ENCODE results near the gene GDF15.
"Not testable (repeated sequence)": the region's sequence is repeated elsewhere in the genome, so short reads cannot be mapped to it uniquely, and the experiment has no call there.

GDF15 gene

GRCh38 chr19:18385675-18386542 lies at the start of gene GDF15:
TSS of gene GDF15 (plus strand) at chr19:18386158. CDS start at chr19:18386190, 32 bp downstream.
- no peak for DNase-seq

GRCh38 chr19:18338541-18338940 lies 47.4 kb upstream of the GDF15 start:
- no peak for DNase-seq

GRCh38 chr19:18339723-18340122 lies 46.2 kb upstream of the GDF15 start:
- no peak for DNase-seq

GRCh38 chr19:18340190-18340989 lies 45.6 kb upstream of the GDF15 start, which contains the start of gene PGPEP1:
TSS of gene PGPEP1 (plus strand) at chr19:18340598. CDS start at chr19:18340682, 84 bp downstream.
- no peak for DNase-seq

- no peak for DNase-seq
These were observed 44.7 kb upstream of the GDF15 start for GRCh38 chr19:18340990-18341868.

GRCh38 chr19:18342090-18342632 lies 43.8 kb upstream of the GDF15 start:
- DNase-seq, result no peak

- no peak for DNase-seq
These were observed 41.4 kb upstream of the GDF15 start for GRCh38 chr19:18344582-18344950.

GRCh38 chr19:18345296-18345695 lies 40.7 kb upstream of the GDF15 start:
- no peak for DNase-seq

GRCh38 chr19:18346091-18346490 lies 39.9 kb upstream of the GDF15 start:
- DNase-seq, result no peak

GRCh38 chr19:18348171-18348570 lies 37.8 kb upstream of the GDF15 start:
- no peak for DNase-seq

GRCh38 chr19:18348818-18349339 lies 37.1 kb upstream of the GDF15 start:
- not testable (repeated sequence) for DNase-seq

- DNase-seq, result peak; percentile 25
These were observed 36.3 kb upstream of the GDF15 start for GRCh38 chr19:18349524-18350128.

- DNase-seq, result no peak
These were observed 35.5 kb upstream of the GDF15 start for GRCh38 chr19:18350490-18350889.

- DNase-seq, result no peak
These were observed 34.4 kb upstream of the GDF15 start for GRCh38 chr19:18351544-18351943.

- no peak for DNase-seq
These were observed 32.5 kb upstream of the GDF15 start for GRCh38 chr19:18353378-18354005.

GRCh38 chr19:18354743-18355142 lies 31.2 kb upstream of the GDF15 start:
- not testable (repeated sequence) for DNase-seq

- no peak for DNase-seq
These were observed 28.9 kb upstream of the GDF15 start for GRCh38 chr19:18357041-18357440.

- no peak for DNase-seq
These were observed 24.3 kb upstream of the GDF15 start for GRCh38 chr19:18361646-18362045.

- no peak for DNase-seq
These were observed 22.9 kb upstream of the GDF15 start for GRCh38 chr19:18362934-18363542.

- DNase-seq, result no peak
These were observed 22.2 kb upstream of the GDF15 start for GRCh38 chr19:18363787-18364186.

- not testable (repeated sequence) for DNase-seq
These were observed 21.6 kb upstream of the GDF15 start for GRCh38 chr19:18364277-18364825.

Data from SHP77 treated with DMSO at 0.1 percent for 48 hours (cell line).